Measurements from ENCODE around the gene RPL6. TPM values are rescaled to one million over a fixed set of nuclear protein-coding genes. Genes with fewer than 3 reads are reported as not detected.
"Not testable (repeated sequence)": the region's sequence is repeated elsewhere in the genome, so short reads cannot be mapped to it uniquely, and the experiment has no call there.

Gene RPL6
- total RNA-seq, 1 experiment from 2014 or later: 969 TPM

DNA sequence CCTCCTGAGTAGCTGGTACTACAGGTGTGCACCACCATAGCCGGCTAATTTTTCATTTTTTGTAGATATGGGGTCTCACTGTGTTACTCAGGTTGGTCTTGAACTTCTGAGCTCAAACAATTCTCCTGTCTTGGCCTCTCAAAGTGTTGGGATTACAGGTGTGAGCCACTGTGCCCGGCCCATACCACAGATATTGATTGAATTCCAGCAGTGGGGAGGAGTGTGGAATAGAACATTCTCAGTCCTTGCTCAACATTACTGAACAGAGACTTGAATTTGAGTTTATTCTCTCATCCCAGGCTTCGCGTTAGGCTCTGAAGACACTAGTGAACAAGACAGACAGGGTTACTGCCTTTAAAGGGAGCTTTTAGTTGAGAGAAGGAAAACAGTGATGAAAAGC is 48.9 kb upstream of the RPL6 start:
- intact Hi-C loops (cut with micrococcal nuclease; ENCODE audit: unreplicated experiment) (no loop called here), in situ Hi-C loops (cut with HindIII; ENCODE audit: low pct_unique_long_range_greater_than_20kb, low sequenced_read_pairs) (no loop called here)
- Histone ChIP-seq H3K9me3 (ENCODE audit: control insufficient read depth, insufficient read depth, low read depth, low read length) (no peaks in the 10 kb centered on the region), H3K27ac (ENCODE audit: low read length) (no peak overlapping the region), H3K4me3 (ENCODE audit: low read depth in 2 of 2, low read length in 2 of 2) (no peak overlapping the region), H3K4me1 (ENCODE audit: control insufficient read depth, insufficient read depth, low read length) (no peaks in the 10 kb centered on the region), H3K27me3 (ENCODE audit: control insufficient read depth, insufficient read depth, low read length) (no peaks in the 10 kb centered on the region), H3K36me3 (ENCODE audit: control insufficient read depth, insufficient read depth, low read length) (peaks cover 7% of the 10 kb centered on the region; the same call in 1 of the 2 replicates)
- DNase-seq (ENCODE audit: low read depth, low spot score) (no peak), ATAC-seq (no peak)
- ChIA-PET CTCF (no interaction called here), POLR2A (no interaction called here)
- TF ChIP-seq, protein P1, sequence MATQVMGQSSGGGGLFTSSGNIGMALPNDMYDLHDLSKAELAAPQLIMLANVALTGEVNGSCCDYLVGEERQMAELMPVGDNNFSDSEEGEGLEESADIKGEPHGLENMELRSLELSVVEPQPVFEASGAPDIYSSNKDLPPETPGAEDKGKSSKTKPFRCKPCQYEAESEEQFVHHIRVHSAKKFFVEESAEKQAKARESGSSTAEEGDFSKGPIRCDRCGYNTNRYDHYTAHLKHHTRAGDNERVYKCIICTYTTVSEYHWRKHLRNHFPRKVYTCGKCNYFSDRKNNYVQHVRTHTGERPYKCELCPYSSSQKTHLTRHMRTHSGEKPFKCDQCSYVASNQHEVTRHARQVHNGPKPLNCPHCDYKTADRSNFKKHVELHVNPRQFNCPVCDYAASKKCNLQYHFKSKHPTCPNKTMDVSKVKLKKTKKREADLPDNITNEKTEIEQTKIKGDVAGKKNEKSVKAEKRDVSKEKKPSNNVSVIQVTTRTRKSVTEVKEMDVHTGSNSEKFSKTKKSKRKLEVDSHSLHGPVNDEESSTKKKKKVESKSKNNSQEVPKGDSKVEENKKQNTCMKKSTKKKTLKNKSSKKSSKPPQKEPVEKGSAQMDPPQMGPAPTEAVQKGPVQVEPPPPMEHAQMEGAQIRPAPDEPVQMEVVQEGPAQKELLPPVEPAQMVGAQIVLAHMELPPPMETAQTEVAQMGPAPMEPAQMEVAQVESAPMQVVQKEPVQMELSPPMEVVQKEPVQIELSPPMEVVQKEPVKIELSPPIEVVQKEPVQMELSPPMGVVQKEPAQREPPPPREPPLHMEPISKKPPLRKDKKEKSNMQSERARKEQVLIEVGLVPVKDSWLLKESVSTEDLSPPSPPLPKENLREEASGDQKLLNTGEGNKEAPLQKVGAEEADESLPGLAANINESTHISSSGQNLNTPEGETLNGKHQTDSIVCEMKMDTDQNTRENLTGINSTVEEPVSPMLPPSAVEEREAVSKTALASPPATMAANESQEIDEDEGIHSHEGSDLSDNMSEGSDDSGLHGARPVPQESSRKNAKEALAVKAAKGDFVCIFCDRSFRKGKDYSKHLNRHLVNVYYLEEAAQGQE (IDR thresholded peaks at IDR 0.05; ENCODE audit: insufficient read depth in 1 of 2, low read depth in 2 of 2, low read length in 1 of 2): no peak
- TF ChIP-seq TCF7L2 (IDR thresholded peaks at IDR 0.05; ENCODE audit: low read depth, low read length) (no peak), POLR2AphosphoS5 (IDR thresholded peaks at IDR 0.05; ENCODE audit: low read depth, low read length) (no peak), SIN3A (IDR thresholded peaks at IDR 0.05; ENCODE audit: borderline replicate concordance, insufficient read depth, low read depth, low read length) (no peak)
- TF ChIP-seq, protein P2, sequence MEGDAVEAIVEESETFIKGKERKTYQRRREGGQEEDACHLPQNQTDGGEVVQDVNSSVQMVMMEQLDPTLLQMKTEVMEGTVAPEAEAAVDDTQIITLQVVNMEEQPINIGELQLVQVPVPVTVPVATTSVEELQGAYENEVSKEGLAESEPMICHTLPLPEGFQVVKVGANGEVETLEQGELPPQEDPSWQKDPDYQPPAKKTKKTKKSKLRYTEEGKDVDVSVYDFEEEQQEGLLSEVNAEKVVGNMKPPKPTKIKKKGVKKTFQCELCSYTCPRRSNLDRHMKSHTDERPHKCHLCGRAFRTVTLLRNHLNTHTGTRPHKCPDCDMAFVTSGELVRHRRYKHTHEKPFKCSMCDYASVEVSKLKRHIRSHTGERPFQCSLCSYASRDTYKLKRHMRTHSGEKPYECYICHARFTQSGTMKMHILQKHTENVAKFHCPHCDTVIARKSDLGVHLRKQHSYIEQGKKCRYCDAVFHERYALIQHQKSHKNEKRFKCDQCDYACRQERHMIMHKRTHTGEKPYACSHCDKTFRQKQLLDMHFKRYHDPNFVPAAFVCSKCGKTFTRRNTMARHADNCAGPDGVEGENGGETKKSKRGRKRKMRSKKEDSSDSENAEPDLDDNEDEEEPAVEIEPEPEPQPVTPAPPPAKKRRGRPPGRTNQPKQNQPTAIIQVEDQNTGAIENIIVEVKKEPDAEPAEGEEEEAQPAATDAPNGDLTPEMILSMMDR (IDR thresholded peaks at IDR 0.05): no peak
- TSS peak; percentile 5 for BruUV-seq (replicated peaks)

DNA sequence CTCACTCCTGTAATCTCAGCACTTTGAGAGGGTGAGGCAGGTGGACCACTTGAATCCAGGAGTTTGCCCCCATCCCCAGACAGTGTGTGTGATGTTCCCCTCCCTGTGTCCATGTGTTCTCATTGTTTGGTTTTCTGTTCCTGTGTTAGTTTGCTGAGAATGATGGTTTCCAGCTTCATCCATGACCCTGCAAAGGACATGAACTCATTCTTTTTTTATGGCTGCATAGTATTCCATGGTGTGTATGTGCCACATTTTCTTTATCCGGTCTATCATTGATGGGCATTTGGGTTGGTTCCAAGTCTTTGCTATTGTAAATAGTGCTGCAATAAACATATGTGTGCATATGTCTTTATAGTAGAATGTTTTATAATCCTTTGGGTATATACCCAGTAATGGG is 47.7 kb upstream of the RPL6 start:
- H3K4me3 ChIP-seq (ENCODE audit: low read depth in 2 of 2, low read length in 2 of 2); BruUV-seq (replicated peaks); ATAC-seq; H3K27ac ChIP-seq (ENCODE audit: low read length); in situ Hi-C loops (cut with HindIII; ENCODE audit: low pct_unique_long_range_greater_than_20kb, low sequenced_read_pairs); POLR2A ChIA-PET; CTCF ChIA-PET; H3K4me1 ChIP-seq (ENCODE audit: control insufficient read depth, insufficient read depth, low read length); H3K9me3 ChIP-seq (ENCODE audit: control insufficient read depth, insufficient read depth, low read depth, low read length); DNase-seq (ENCODE audit: low read depth, low spot score); H3K27me3 ChIP-seq (ENCODE audit: control insufficient read depth, insufficient read depth, low read length); H3K36me3 ChIP-seq (ENCODE audit: control insufficient read depth, insufficient read depth, low read length); intact Hi-C loops (cut with micrococcal nuclease; ENCODE audit: unreplicated experiment): not testable (repeated sequence)

DNA sequence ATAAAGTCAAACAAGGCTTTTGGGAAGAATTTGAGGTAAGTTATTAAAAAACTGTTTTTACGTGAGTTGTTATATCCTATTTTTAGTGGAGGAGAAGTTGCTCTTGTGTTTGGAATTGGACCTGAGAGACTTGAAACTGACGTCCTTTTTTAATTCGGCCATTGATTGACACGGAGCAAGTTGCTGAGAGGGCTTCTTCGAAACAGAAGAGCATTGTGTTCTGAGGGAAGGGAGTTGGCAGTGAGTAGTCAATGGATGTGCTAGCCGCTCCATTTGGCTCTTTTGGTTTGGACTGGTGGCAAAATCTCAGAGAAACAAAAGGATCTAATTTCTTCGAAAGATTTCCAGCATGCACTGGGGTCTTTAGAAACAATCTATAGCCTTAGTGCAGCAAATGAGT is 46.6 kb upstream of the RPL6 start:
- no TSS peak for BruUV-seq (replicated peaks)
- ChIA-PET CTCF (no interaction called here), POLR2A (no interaction called here)
- H3K4me3 ChIP-seq (ENCODE audit: low read depth in 2 of 2, low read length in 2 of 2): no peak overlapping the region
- H3K4me1 ChIP-seq (ENCODE audit: control insufficient read depth, insufficient read depth, low read length): no peaks in the 10 kb centered on the region
- TF ChIP-seq, protein P2 (IDR thresholded peaks at IDR 0.05): no peak
- ATAC-seq (no peak), DNase-seq (ENCODE audit: low read depth, low spot score) (no peak)
- H3K9me3 ChIP-seq (ENCODE audit: control insufficient read depth, insufficient read depth, low read depth, low read length): no peaks in the 10 kb centered on the region
- H3K27ac ChIP-seq (ENCODE audit: low read length): no peak overlapping the region
- H3K27me3 ChIP-seq (ENCODE audit: control insufficient read depth, insufficient read depth, low read length): no peaks in the 10 kb centered on the region
- intact Hi-C loops (cut with micrococcal nuclease; ENCODE audit: unreplicated experiment) (no loop called here), in situ Hi-C loops (cut with HindIII; ENCODE audit: low pct_unique_long_range_greater_than_20kb, low sequenced_read_pairs) (no loop called here)
- H3K36me3 ChIP-seq (ENCODE audit: control insufficient read depth, insufficient read depth, low read length): peaks cover 7% of the 10 kb centered on the region; the same call in 1 of the 2 replicates

Measured in Panc1 (cell line).